ENCODE results near the gene LGI4.

GRCh38 chr19:35177377-35178274 lies 42.8 kb upstream of the LGI4 start:
- TF ChIP-seq CTCF (IDR thresholded peaks at IDR 0.05; ENCODE audit: low read length) (no peak), EZH2 (optimal IDR thresholded peaks at IDR 0.05; ENCODE audit: low read depth, low read length) (no peak), EZH2phosphoT487 (IDR thresholded peaks at IDR 0.05; ENCODE audit: low read length) (no peak)
